AG08395 (cell line): ENCODE data around the gene SYT17.

Source experiments
- DNase-seq: peaks from one replicate; pipeline ENCODE4 v3.0.0; 2012; ENCODE audit warnings: mixed read lengths, low spot score

The SYT17 gene

DNA sequence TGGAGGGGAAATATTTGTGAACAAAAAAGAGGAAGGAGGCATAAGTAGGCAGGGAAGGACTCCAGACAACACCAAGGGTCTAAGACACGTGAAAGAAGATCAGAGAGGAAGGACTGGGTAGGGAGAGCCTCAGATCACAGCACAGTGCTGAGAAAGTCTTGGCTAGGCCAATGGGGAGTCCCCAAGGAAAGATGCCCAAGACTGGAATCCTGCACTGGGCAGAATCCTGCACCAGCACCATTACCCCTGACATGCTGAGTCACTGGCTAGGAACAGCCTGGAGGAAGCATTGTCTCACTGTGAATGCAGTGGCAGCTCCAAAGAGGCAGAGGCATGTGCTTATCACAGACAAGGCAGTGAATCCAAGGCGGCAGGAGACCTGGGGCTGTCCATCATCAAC, 136.7 kb downstream of the SYT17 start:
- no peak for DNase-seq

DNA sequence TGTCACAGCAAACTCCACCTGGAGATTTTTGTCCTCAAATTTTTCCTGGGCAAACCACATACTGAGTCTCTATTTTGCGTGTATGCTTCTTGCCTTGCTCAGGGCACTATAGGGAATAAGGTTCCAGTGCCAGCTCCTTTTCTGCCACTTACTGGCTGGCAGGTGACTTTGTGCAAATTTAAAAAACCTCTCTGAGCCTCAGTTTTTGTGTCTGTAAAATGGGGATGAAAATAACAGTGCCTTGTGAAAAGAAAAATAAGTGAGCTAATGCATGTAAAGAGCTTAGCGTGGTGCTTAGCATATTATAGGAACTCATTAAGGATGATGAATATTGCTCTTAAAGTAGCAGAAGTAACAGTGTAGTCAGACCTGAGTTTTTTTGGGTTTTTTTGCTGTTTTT, 137.4 kb downstream of the SYT17 start:
- no peak for DNase-seq

DNA sequence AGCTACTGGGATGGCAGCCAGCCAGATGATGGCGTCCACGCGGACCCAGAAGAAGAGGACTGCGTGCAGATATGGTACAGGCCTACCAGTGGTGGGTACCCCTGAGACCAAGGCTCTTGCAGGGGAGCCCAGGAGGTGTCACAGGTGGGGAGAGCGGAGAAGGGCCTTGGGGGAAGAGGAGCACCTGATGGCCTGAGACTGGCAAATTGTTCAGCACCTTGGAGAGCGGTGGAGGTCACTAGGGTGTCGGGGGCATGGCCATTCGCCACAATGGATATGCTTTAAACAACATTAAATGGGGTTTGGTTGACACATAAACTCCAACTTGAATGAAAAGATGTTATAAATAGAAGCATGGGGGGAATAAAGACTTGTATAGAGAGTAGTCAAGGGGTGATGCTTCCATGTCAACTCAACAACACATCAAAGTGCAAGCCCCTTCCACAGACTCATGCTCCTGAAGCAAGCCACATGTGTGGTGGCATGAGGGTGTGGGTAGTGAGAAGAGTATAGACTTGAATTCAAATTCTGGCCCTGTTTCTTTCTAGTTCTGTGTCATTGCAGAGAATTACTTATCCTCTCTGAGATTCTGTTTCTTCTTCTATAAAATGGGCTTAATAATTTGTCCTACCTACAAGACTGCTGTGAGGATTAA, 139.7 kb downstream of the SYT17 start:
- DNase-seq: no peak

DNA sequence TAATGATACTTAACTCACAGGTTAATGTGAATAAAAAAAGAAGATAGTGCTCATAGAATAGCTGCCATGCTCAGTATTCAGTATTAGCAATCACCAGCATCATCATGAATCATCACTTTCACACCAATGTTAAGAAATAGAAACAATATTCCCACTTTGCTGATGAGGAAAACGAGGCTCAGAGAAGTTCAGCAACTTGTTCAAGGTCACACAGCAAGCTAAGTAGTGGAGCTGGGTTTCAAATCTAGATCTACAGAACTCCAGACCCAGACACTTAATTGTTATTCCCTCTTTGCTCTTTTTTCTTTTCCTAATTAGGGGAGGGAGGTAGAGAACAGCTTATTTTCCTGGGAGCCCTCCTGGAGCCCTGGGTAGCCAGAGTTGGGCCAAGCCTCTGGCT, 140.4 kb downstream of the SYT17 start:
- no peak for DNase-seq

DNA sequence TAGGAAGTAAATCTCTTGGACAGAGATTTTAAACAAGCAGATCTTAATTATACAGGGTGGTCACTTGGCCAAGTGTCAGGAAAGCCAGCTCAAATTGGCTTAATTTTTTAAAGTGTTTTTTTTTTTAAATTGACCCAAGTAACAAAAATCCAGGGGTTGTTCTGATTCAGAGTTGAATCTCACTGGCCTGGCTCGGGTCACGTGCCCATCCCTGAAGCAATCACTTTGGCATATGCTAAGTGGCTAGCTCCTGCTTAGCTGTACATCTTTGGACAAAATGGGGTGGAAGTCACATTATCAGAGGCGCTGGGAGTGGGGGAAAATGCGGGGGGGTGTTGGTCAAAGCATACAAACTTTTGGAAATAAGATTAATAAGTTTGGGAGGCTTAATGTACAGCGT, 141.1 kb downstream of the SYT17 start:
- DNase-seq: no peak

DNA sequence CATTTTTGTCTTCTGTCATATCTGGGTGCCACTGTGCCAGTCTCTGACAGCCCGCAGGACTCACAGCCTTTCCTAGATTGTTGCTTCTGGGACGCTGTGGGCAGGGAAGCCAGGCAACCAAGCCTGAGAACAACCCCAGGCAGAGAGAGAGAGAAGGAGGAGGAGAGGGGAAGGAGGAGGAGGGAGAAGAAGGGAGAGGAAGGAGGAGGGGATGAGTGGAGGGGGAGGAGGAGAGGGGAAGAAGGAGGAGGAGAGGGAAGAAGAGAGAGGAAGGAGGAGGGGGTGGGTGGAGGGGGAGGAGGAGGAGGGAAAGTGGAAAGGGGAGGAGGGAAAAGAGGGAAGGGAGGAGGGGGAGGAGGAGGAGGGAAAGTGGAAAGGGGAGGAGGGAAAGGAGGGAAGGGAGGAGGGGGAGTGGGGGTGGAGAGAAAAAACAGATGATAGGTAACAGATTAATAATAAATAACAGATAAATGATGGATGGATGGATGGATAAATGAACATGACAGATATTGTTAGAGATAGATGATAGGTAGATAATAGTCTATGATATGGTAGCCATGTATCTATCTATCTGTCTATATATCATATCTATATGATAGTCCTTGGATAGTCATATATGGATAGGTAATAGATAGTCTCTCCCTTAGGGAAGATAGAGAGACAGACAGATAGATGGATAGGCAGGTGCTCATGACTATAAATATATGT, 146.8 kb downstream of the SYT17 start:
- DNase-seq: no peak

DNA sequence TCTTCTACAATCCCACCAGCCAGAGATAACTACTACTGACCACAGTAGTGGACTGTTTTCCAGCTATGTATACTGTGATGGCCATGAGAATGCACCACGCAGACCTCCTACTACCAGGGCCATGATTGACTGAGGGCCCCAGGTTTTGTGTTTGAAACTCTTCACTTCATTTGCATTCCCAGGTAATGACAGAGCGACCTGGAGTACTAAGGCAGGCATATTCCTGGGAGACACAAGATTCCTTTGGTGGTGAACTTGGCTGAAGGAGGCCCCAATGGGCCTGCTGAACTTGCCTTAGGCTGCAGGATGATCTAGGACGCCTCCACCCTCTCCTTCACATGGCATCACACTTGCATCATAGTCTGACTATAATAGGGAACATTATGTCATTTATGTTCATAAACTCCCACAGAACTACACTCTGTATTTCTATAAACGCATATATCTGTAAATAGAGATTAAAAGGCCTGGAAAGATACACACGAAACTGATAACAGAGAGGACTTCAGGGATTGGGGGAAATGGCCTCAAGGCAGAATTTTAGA, 147.9 kb downstream of the SYT17 start:
- DNase-seq: no peak

DNA sequence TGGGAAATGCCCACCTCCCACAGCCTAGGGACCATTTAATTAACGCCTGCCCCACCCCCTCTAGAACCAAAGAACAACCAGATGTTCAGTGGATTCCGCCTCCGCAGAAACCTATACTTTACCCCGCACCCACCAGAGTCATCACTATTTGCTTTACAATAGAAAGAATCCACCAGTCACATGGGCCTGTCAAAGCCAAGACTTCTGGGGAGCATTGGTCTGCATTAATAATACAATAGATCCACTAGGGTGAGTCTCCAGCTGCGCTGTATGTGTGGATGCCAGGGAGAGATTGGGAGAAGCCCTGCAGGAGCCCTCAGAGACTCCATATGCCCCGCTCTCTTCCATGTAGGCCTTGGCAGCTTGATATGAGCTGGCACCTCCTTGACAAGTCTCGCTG, 148.8 kb downstream of the SYT17 start:
- no peak for DNase-seq
